Panc1 (cell line): ENCODE results near the gene LIPH. TPM values are rescaled to one million over a fixed set of nuclear protein-coding genes. Genes with fewer than 3 reads are reported as not detected.

ENCODE experiments used
- ATAC-seq: fragments of 200-7000 bp; cut with Tn5 transposase; 2 replicates; pipeline ENCODE4 v1.9.1; 2020; ENCODE audit warnings: mild to moderate bottlenecking, moderate library complexity
- BruUV-seq: library from RNA; stranded (reverse); fragments of 400-500 nt; replicated peaks from 2 replicates; lab custom pipeline; 2021; lab: Mats Ljungman, UMichigan
- CTCF ChIA-PET: fragments of 300-600 bp; sonication (Branson Sonifier 250); formaldehyde crosslinking; loops from one replicate; lab custom pipeline; 2022; ENCODE audit warnings: antibody characterized with exemption; lab: Charles Lee
- POLR2A ChIA-PET: fragments of 300-600 bp; sonication (Branson Sonifier 250); formaldehyde crosslinking; loops from one replicate; lab custom pipeline; 2022; ENCODE audit warnings: antibody characterized with exemption; lab: Charles Lee
- DNase-seq: peaks from one replicate; pipeline ENCODE4 v3.0.0-alpha.2; 2010; ENCODE audit warnings: low read depth, low spot score
- H3K27ac ChIP-seq: 2 replicates; pipeline ENCODE4 v1.5.1; 2011; ENCODE audit warnings: mild to moderate bottlenecking, low read length, inconsistent platforms
- H3K27me3 ChIP-seq: fragments of 200-500 bp; sonication (Bioruptor generic); 2 replicates; pipeline ENCODE4 v1.6.0; 2014; ENCODE audit warnings: low read length, inconsistent platforms; ENCODE audit not compliant: control insufficient read depth, insufficient read depth
- H3K36me3 ChIP-seq: fragments of 200-500 bp; sonication (Bioruptor generic); 2 replicates; pipeline ENCODE4 v1.5.1; 2014; ENCODE audit warnings: inconsistent platforms, mild to moderate bottlenecking, low read length, moderate library complexity; ENCODE audit not compliant: control insufficient read depth, insufficient read depth
- H3K4me1 ChIP-seq: 2 replicates; pipeline ENCODE4 v1.5.1; 2011; ENCODE audit warnings: inconsistent platforms, mild to moderate bottlenecking, low read length, moderate library complexity; ENCODE audit not compliant: control insufficient read depth, insufficient read depth
- H3K4me3 ChIP-seq, 2 experiments: 2 replicates each; pipeline ENCODE4 v1.5.1; 2011 to 2012; ENCODE audit warnings: low read depth in 2 of 2, low read length in 2 of 2, mild to moderate bottlenecking in 2 of 2, inconsistent platforms in 1 of 2, moderate library complexity in 1 of 2
- H3K9me3 ChIP-seq: fragments of 200-500 bp; sonication (Bioruptor generic); 2 replicates; pipeline ENCODE4 v1.5.1; 2014; ENCODE audit warnings: low read depth, mild to moderate bottlenecking, inconsistent platforms, low read length, moderate library complexity; ENCODE audit not compliant: control insufficient read depth, insufficient read depth
- CTCF ChIP-seq: fragments of 450-650 bp; IDR thresholded peaks from 2 replicates; pipeline ENCODE4 v1.5.1; 2017; ENCODE audit warnings: mild to moderate bottlenecking
- POLR2AphosphoS5 ChIP-seq: IDR thresholded peaks from 2 replicates; pipeline ENCODE4 v1.6.1; 2012; ENCODE audit warnings: mild to moderate bottlenecking, low read depth, low read length, moderate library complexity
- REST ChIP-seq, 2 experiments: IDR thresholded peaks; 2 replicates each; pipeline ENCODE4 v1.6.1; 2011 to 2012; ENCODE audit warnings: low read depth in 2 of 2, control low read depth in 1 of 2, low read length in 1 of 2, mild to moderate bottlenecking in 1 of 2, moderate library complexity in 1 of 2; ENCODE audit not compliant: insufficient read depth in 1 of 2
- SIN3A ChIP-seq: IDR thresholded peaks from 2 replicates; pipeline ENCODE4 v1.6.1; 2012; ENCODE audit warnings: low read depth, mild to moderate bottlenecking, low read length, moderate library complexity, borderline replicate concordance; ENCODE audit not compliant: insufficient read depth
- TCF7L2 ChIP-seq: IDR thresholded peaks from 2 replicates; pipeline ENCODE4 v1.6.1; 2011; ENCODE audit warnings: mild to moderate bottlenecking, low read depth, low read length, inconsistent platforms
- in situ Hi-C: cut with HindIII; loops from 2 replicates; pipeline ENCODE4 v1.10.0; 2016; ENCODE audit warnings: low sequenced_read_pairs, low pct_unique_long_range_greater_than_20kb
- intact Hi-C: fragments of 100-400 bp; cut with micrococcal nuclease; formaldehyde crosslinking; loops from one replicate; pipeline ENCODE4 v1.10.0; 2022; ENCODE audit not compliant: unreplicated experiment
- total RNA-seq: library from RNA; stranded (reverse); gene quantifications from one replicate; pipeline ENCODE4 v1.2.1, GENCODE V29; 2021; ENCODE audit not compliant: unreplicated experiment

The LIPH gene
- total RNA-seq, 1 experiment from 2014 or later = 19.9 TPM

GRCh38 chr3:185555101-185555501, 2.7 kb upstream of the LIPH start:
- in situ Hi-C loops (no loop called here), intact Hi-C loops (loop anchor here (10.0 kb wide), 2 partner anchors 90 to 200 kb away; no protein-coding TSS in a partner anchor)
- DNase-seq (no peak), ATAC-seq (no peak)
- peaks cover 47% of the 10 kb centered on the region for H3K4me1 ChIP-seq
- no peaks in the 10 kb centered on the region for H3K9me3 ChIP-seq
- POLR2A ChIA-PET = no interaction called here
- TF ChIP-seq REST (IDR thresholded peaks at IDR 0.05; ENCODE audit: insufficient read depth in 1 of 2, low read depth in 2 of 2, low read length in 1 of 2) = no peak
- TF ChIP-seq TCF7L2 = no peak
- TF ChIP-seq SIN3A = no peak
- TF ChIP-seq CTCF = no peak
- TF ChIP-seq POLR2AphosphoS5 = no peak
- BruUV-seq = no TSS peak
- no peak overlapping the region for H3K4me3 ChIP-seq
- no peaks in the 10 kb centered on the region for H3K27me3 ChIP-seq
- CTCF ChIA-PET = interaction anchor here (0.7 kb wide), 1 partner anchor 13 kb away, joined by 5 read pairs; no protein-coding TSS in a partner anchor
- H3K27ac ChIP-seq = peak overlapping the region; percentile 67
- no peaks in the 10 kb centered on the region for H3K36me3 ChIP-seq

GRCh38 chr3:185549651-185550111, 2.7 kb downstream of the LIPH start:
- TF ChIP-seq SIN3A = no peak
- TF ChIP-seq TCF7L2 = 0 out of 2 replicates have a peak, but pooled peaks have one; percentile 20
- intact Hi-C loops = loop anchor here (5.0 to 10.0 kb wide), 3 partner anchors 52 to 195 kb away; partner anchors contain the start of gene TMEM41A
- ChIA-PET CTCF (no interaction called here), POLR2A (interaction anchor here (0.6 kb wide), 1 partner anchor 274 kb away, joined by 3 read pairs; no protein-coding TSS in a partner anchor)
- DNase-seq = no peak
- BruUV-seq = no TSS peak
- in situ Hi-C loops = no loop called here
- Histone ChIP-seq H3K27ac (peak overlapping the region; percentile 88), H3K27me3 (no peaks in the 10 kb centered on the region), H3K36me3 (no peaks in the 10 kb centered on the region), H3K4me1 (peaks cover 52% of the 10 kb centered on the region), H3K4me3 (peak overlapping the region; percentile 46 to 55; a peak in 3 of 4 replicates), H3K9me3 (no peaks in the 10 kb centered on the region)
- peak; percentile 32 for ATAC-seq

- no peaks in the 10 kb centered on the region for H3K9me3 ChIP-seq
- peaks cover 54% of the 10 kb centered on the region for H3K4me1 ChIP-seq
- H3K27me3 ChIP-seq = no peaks in the 10 kb centered on the region
- no peaks in the 10 kb centered on the region for H3K36me3 ChIP-seq
- H3K4me3 ChIP-seq = peak overlapping the region in 1 of 2 experiments; percentile 7; a peak in 2 of 4 replicates
- TF ChIP-seq TCF7L2 = no peak
- no peak for TF ChIP-seq SIN3A
- TF ChIP-seq REST (IDR thresholded peaks at IDR 0.05; ENCODE audit: insufficient read depth in 1 of 2, low read depth in 2 of 2, low read length in 1 of 2) = no peak
- TF ChIP-seq POLR2AphosphoS5 = peak; percentile 63; the same call in 1 of the 2 replicates
- intact Hi-C loops = no loop called here
- in situ Hi-C loops = no loop called here
- ChIA-PET POLR2A (no interaction called here), CTCF (no interaction called here)
- TSS peak; percentile 18 for BruUV-seq
- DNase-seq (no peak), ATAC-seq (peak; percentile 11; the same call in 1 of the 2 replicates)
- H3K27ac ChIP-seq = peak overlapping the region; percentile 88
Measured at GRCh38 chr3:185549122-185549521, 3.3 kb downstream of the LIPH start.
